ENCODE data around the gene LARP7. TPM values are rescaled to one million over a fixed set of nuclear protein-coding genes. Genes with fewer than 3 reads are reported as not detected.
"Not testable (repeated sequence)": the region's sequence is repeated elsewhere in the genome, so short reads cannot be mapped to it uniquely, and the experiment has no call there.

LARP7 gene
- total RNA-seq, 1 donor from 2014 or later = 62.0 TPM

DNA sequence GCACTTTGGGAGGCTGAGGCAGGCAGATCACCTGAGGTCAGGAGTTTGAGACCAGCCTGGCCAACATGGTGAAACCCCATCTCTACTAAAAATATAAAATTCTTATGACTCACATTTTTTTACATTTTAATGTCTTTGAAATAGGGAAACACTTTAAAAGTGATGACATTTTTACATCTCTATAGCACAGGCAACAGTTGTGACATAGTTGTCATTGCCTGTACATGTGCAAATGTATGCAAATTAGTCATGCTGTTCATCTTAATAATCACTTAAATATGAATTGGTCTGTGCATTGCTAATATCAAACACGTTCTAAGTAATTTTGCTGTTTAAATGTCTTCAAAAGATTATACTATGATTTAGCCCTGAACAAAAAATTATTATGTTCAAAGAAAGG, 42.0 kb upstream of the LARP7 start:
- H3K36me3 ChIP-seq = peaks cover 2% of the 10 kb centered on the region
- no peaks in the 10 kb centered on the region for H3K4me1 ChIP-seq
- TF ChIP-seq, protein P1, sequence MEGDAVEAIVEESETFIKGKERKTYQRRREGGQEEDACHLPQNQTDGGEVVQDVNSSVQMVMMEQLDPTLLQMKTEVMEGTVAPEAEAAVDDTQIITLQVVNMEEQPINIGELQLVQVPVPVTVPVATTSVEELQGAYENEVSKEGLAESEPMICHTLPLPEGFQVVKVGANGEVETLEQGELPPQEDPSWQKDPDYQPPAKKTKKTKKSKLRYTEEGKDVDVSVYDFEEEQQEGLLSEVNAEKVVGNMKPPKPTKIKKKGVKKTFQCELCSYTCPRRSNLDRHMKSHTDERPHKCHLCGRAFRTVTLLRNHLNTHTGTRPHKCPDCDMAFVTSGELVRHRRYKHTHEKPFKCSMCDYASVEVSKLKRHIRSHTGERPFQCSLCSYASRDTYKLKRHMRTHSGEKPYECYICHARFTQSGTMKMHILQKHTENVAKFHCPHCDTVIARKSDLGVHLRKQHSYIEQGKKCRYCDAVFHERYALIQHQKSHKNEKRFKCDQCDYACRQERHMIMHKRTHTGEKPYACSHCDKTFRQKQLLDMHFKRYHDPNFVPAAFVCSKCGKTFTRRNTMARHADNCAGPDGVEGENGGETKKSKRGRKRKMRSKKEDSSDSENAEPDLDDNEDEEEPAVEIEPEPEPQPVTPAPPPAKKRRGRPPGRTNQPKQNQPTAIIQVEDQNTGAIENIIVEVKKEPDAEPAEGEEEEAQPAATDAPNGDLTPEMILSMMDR (IDR thresholded peaks at IDR 0.05; ENCODE audit: borderline replicate concordance) = no peak
- H3K4me3 ChIP-seq = no peak overlapping the region
- H3K27me3 ChIP-seq (ENCODE audit: low read depth) = no peaks in the 10 kb centered on the region
- no peak overlapping the region for H3K27ac ChIP-seq (replicated peaks)
- intact Hi-C loops (cut with micrococcal nuclease) = no loop called here
- no peak for DNase-seq
- H3K9me3 ChIP-seq (replicated peaks) = peaks cover 11% of the 10 kb centered on the region

GRCh38 chr4:112604589-112604988, 32.4 kb upstream of the LARP7 start:
- intact Hi-C loops (cut with micrococcal nuclease) = loop anchor here (5.0 kb wide), 1 partner anchor 277 kb away; no protein-coding TSS in a partner anchor
- H3K9me3 ChIP-seq (replicated peaks) = no peaks in the 10 kb centered on the region
- no peak overlapping the region for H3K27ac ChIP-seq (replicated peaks)
- TF ChIP-seq, protein P1 (IDR thresholded peaks at IDR 0.05; ENCODE audit: borderline replicate concordance) = peak; percentile 70
- H3K4me3 ChIP-seq = no peak overlapping the region
- DNase-seq = no peak
- no peaks in the 10 kb centered on the region for H3K4me1 ChIP-seq
- no peaks in the 10 kb centered on the region for H3K27me3 ChIP-seq (ENCODE audit: low read depth)
- peaks cover 23% of the 10 kb centered on the region for H3K36me3 ChIP-seq

DNA sequence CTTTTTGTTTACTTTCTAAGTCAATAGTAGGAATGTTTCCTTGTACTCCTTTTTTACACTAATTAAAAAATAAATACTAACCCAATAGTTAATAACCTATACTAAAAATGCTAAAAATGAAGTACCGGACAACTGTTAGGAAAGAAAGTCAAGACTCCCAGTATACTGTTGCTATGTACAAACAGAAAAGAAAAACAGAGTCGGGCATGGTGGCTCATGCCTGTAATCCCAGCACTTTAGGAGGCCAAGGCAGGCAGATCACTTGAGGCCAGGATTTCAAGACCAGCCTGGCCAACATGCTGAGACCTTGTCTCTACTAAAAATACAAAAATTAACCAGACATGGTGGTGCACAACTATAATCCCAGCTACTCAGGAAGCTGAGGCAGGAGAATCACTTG, 24.1 kb upstream of the LARP7 start:
- DNase-seq; H3K9me3 ChIP-seq (replicated peaks); H3K27me3 ChIP-seq (ENCODE audit: low read depth); H3K4me3 ChIP-seq; H3K27ac ChIP-seq (replicated peaks); intact Hi-C loops (cut with micrococcal nuclease); H3K4me1 ChIP-seq: not testable (repeated sequence)
- peaks cover 21% of the 10 kb centered on the region for H3K36me3 ChIP-seq

GRCh38 chr4:112616984-112617383, 20.0 kb upstream of the LARP7 start:
- H3K9me3 ChIP-seq (replicated peaks) = no peaks in the 10 kb centered on the region
- TF ChIP-seq, protein P1 (IDR thresholded peaks at IDR 0.05; ENCODE audit: borderline replicate concordance) = no peak
- H3K27me3 ChIP-seq (ENCODE audit: low read depth) = no peaks in the 10 kb centered on the region
- no peak overlapping the region for H3K4me3 ChIP-seq
- H3K4me1 ChIP-seq = no peaks in the 10 kb centered on the region
- DNase-seq = no peak
- no peak overlapping the region for H3K27ac ChIP-seq (replicated peaks)
- peaks cover 11% of the 10 kb centered on the region for H3K36me3 ChIP-seq
- intact Hi-C loops (cut with micrococcal nuclease) = no loop called here

DNA sequence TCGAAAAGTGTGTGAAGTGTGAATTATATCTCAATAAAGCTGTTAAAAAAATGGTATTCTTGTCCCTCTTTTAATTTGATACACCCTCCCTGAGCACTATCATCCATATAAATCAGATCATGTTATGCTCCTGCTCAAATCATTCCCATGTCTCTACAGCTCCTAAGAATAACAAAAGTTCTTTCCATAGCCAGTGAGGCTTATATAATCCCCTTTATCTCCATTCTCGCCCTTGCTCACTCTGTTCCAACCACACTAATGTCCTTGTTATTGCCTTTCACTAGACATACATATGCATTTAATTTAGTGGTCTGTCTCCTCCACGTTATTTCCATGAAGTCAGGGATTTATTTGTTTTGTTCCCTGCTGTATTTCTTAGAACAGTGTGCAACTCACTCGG, 10.7 kb upstream of the LARP7 start:
- TF ChIP-seq, protein P1 (IDR thresholded peaks at IDR 0.05; ENCODE audit: borderline replicate concordance) = no peak
- no peak for DNase-seq

GRCh38 chr4:112633477-112634235, 3.3 kb upstream of the LARP7 start:
- no peak for DNase-seq
- Histone ChIP-seq H3K36me3 (peaks cover 19% of the 10 kb centered on the region), H3K9me3 (replicated peaks) (no peaks in the 10 kb centered on the region), H3K27ac (replicated peaks) (no peak overlapping the region), H3K4me3 (no peak overlapping the region), H3K27me3 (ENCODE audit: low read depth) (no peaks in the 10 kb centered on the region), H3K4me1 (peaks cover 24% of the 10 kb centered on the region)
- TF ChIP-seq, protein P1 (IDR thresholded peaks at IDR 0.05; ENCODE audit: borderline replicate concordance) = peak; percentile 61
- intact Hi-C loops (cut with micrococcal nuclease) = loop anchor here (5.0 kb wide), 1 partner anchor 134 kb away; no protein-coding TSS in a partner anchor

More for the DNA sequence above, 10.7 kb upstream of the LARP7 start:
- H3K4me3 ChIP-seq = no peak overlapping the region
- H3K4me1 ChIP-seq = no peaks in the 10 kb centered on the region
- H3K27me3 ChIP-seq (ENCODE audit: low read depth) = no peaks in the 10 kb centered on the region
- H3K9me3 ChIP-seq (replicated peaks) = no peaks in the 10 kb centered on the region
- intact Hi-C loops (cut with micrococcal nuclease) = no loop called here
- no peak overlapping the region for H3K27ac ChIP-seq (replicated peaks)
- H3K36me3 ChIP-seq = peaks cover 16% of the 10 kb centered on the region
